Heart left ventricle (tissue), 16 donors: ENCODE data around the gene PKD2. TPM values are rescaled to one million over a fixed set of nuclear protein-coding genes. Genes with fewer than 3 reads are reported as not detected.
A peak's percentile ranks its signal among the peaks of the same experiment; 100 is the strongest.

Experiments
- ATAC-seq, 4 donors: fragments of 200-7000 bp; cut with Tn5 transposase; one replicate each; pipeline ENCODE4 v1.9.1; 2020 to 2022; ENCODE audit warnings: moderate library complexity in 4 of 4, mild to moderate bottlenecking in 3 of 4, moderate number of reproducible peaks in 1 of 4
- DNase-seq, 5 donors: peaks; one replicate each; pipeline ENCODE4 v3.0.0-alpha.2; 2020
- H3K27ac ChIP-seq, 12 donors: fragments of 200-600 bp; sonication (generic) in 4 of 12; one replicate each; pipeline versions ENCODE4 v1.5.0 to v1.8.0; 2016 to 2022; ENCODE audit warnings: mild to moderate bottlenecking in 2 of 12
- H3K27me3 ChIP-seq, 9 donors: fragments of 200-600 bp; sonication (generic) in 2 of 9; one replicate each; pipeline versions ENCODE4 v1.5.1 to v1.8.0; 2016 to 2022; ENCODE audit warnings: mild to moderate bottlenecking in 3 of 9
- H3K36me3 ChIP-seq, 9 donors: fragments of 200-600 bp; sonication (generic) in 2 of 9; one replicate each; pipeline versions ENCODE4 v1.5.0 to v1.8.0; 2018 to 2022; ENCODE audit warnings: mild to moderate bottlenecking in 2 of 9
- H3K4me1 ChIP-seq, 12 donors: fragments of 200-600 bp; sonication (generic) in 4 of 12; one replicate each; pipeline versions ENCODE4 v1.5.0 to v1.8.0; 2016 to 2022; ENCODE audit warnings: mild to moderate bottlenecking in 3 of 12
- H3K4me3 ChIP-seq, 12 donors: fragments of 200-600 bp; sonication (generic) in 4 of 12; one replicate each; pipeline versions ENCODE4 v1.5.0 to v1.8.0; 2017 to 2022; ENCODE audit warnings: mild to moderate bottlenecking in 9 of 12, moderate library complexity in 4 of 12
- H3K9me3 ChIP-seq, 12 donors: fragments of 200-600 bp; sonication (generic) in 4 of 12; one replicate each; pipeline versions ENCODE4 v1.5.0 to v1.8.0; 2016 to 2022; ENCODE audit warnings: mild to moderate bottlenecking in 1 of 12
- CTCF ChIP-seq, 12 donors: fragments of 200-600 bp; sonication (generic) in 4 of 12; IDR thresholded peaks; one replicate each; pipeline versions ENCODE4 v1.5.0 to v1.8.0; 2018 to 2022; ENCODE audit warnings: antibody characterized with exemption in 12 of 12, mild to moderate bottlenecking in 5 of 12
- POLR2A ChIP-seq, 2 donors: fragments of 450-650 bp; IDR thresholded peaks; one replicate each; pipeline ENCODE4 v1.6.1; 2017; ENCODE audit warnings: antibody characterized with exemption in 2 of 2, mild to moderate bottlenecking in 2 of 2, moderate library complexity in 2 of 2
- WGBS, 4 donors: extraction: QIAGEN DNeasy Blood & Tissue Kit in 2 of 4; methylation state at CpG; one replicate each; pipeline versions ENCODE4 v1.1.5 to v1.1.7; 2013 to 2018; 5-methylcytosine and 5-hydroxymethylcytosine counted together
- intact Hi-C, 10 donors: fragments of 100-400 bp; cut with DNase I; formaldehyde crosslinking; loops; one replicate each; pipeline versions ENCODE4 v1.11.1 to v1.14.2; 2022
- polyA plus RNA-seq, 2 donors: library from polyadenylated mRNA; stranded (reverse); fragments of 200-250 nt; gene quantifications; one replicate each; pipeline ENCODE4 v1.2.3, GENCODE V29; 2013
- total RNA-seq, 9 donors: library from RNA; depleted of rRNA in 2 of 9; stranded (reverse); fragments of >200 nt in 2 of 9; fragmentation: NEBNext Ultra II Directional in 3 of 9; extraction: Animal tissue kit (Norgen Biotek cat#: 25700) in 3 of 9; gene quantifications; one replicate each; pipeline versions ENCODE4 v1.1.0 to v1.2.4, GENCODE V29; 2016 to 2023
- donor health status: ischemic (EF 13 %, LVEDD 7.1; RV severe dilation, severe dysfunction).
- donor health status: healthy with polysubstance abuse.
- donor health status: DM: no; HTN: yes; CAD: no.
- donor health status: DM: no; HTN: no; CAD: no.
- donor health status: ischemic (EF 25% LVEDD 6.9; RV normal size, moderate dysfunction).
- donor health status: ischemic (EF 25% LVEDD 5.7; RV mildly dilated, moderate dysfunction).
- donor health status: healthy.
- donor health status: DM: yes; HTN: yes; CAD: no.
- donor health status: ischemic (EF 35%, LVEDD 5.7; RV mildly dilated, moderate dysfunction).
- donor health status: nonischemic (EF 11% LVEDD 7.7; RV severe dilation, severe dysfunction).
- donor health status: DM: yes; HTN: yes; CAD: no.
- donor health status: PGD.
- donor health status: ischemic (EF 29% LVEDD 5.4; RV normal size, mild dysfunction).
- donor health status: nonischemic (EF 23%, LVEDD 6.1; RV moderate dilation, normal function).

PKD2 gene
- total and polyA plus RNA-seq, 11 donors: 6.6 to 26.7 (median 15.1) TPM

GRCh38 chr4:88058295-88058694 is 50.9 kb downstream of the PKD2 start:
- peaks cover 0 to 9% (median 0%) of the 10 kb centered on the region in 12 donors for H3K4me1 ChIP-seq
- intact Hi-C loops: no loop called here
- ATAC-seq (no peak), DNase-seq (no peak)
- 95 to 98% (median 97%) methylated on average over 3 of the region's 3 CpGs for WGBS, 4 donors
- TF ChIP-seq CTCF (IDR thresholded peaks at IDR 0.05): no peak
- no peak for TF ChIP-seq POLR2A (IDR thresholded peaks at IDR 0.05)
- no peak overlapping the region for H3K4me3 ChIP-seq
- H3K36me3 ChIP-seq: peaks cover 0 to 94% (median 60%) of the 10 kb centered on the region in 9 donors
- H3K9me3 ChIP-seq: no peaks in the 10 kb centered on the region
- no peak overlapping the region for H3K27ac ChIP-seq
- H3K27me3 ChIP-seq: no peaks in the 10 kb centered on the region

- DNase-seq (no peak), ATAC-seq (no peak)
- Histone ChIP-seq H3K4me1 (peaks cover 0 to 9% (median 0%) of the 10 kb centered on the region in 12 donors), H3K27ac (no peak overlapping the region), H3K9me3 (no peaks in the 10 kb centered on the region), H3K4me3 (no peak overlapping the region), H3K27me3 (no peaks in the 10 kb centered on the region), H3K36me3 (peaks cover 0 to 96% (median 74%) of the 10 kb centered on the region in 9 donors)
- TF ChIP-seq POLR2A (IDR thresholded peaks at IDR 0.05) (no peak), CTCF (IDR thresholded peaks at IDR 0.05) (no peak)
- WGBS, 4 donors: 33 to 53% (median 39%) methylated on average over 2 of the region's 2 CpGs
- intact Hi-C loops: no loop called here
Observed at GRCh38 chr4:88059766-88060165, 52.3 kb downstream of the PKD2 start.

GRCh38 chr4:88060431-88060830 is 53.0 kb downstream of the PKD2 start:
- intact Hi-C loops: no loop called here
- no peak for DNase-seq
- Histone ChIP-seq H3K27ac (no peak overlapping the region), H3K9me3 (no peaks in the 10 kb centered on the region), H3K36me3 (peaks cover 0 to 96% (median 74%) of the 10 kb centered on the region in 9 donors), H3K4me1 (peaks cover 0 to 9% (median 0%) of the 10 kb centered on the region in 12 donors), H3K27me3 (no peaks in the 10 kb centered on the region), H3K4me3 (no peak overlapping the region)
- TF ChIP-seq POLR2A (IDR thresholded peaks at IDR 0.05): no peak
- no peak for TF ChIP-seq CTCF (IDR thresholded peaks at IDR 0.05)
- ATAC-seq: no peak
- WGBS, 4 donors: 88 to 94% (median 90%) methylated on average over 2 of the region's 2 CpGs

GRCh38 chr4:88062311-88062710 is 54.9 kb downstream of the PKD2 start:
- 63 to 74% (median 67%) methylated on average over 1 of the region's 1 CpG for WGBS, 4 donors
- Histone ChIP-seq H3K27ac (peak overlapping the region in 1 of 12 donors; percentile 7), H3K36me3 (peaks cover 0 to 96% (median 74%) of the 10 kb centered on the region in 9 donors), H3K4me1 (peaks cover 0 to 9% (median 0%) of the 10 kb centered on the region in 12 donors), H3K9me3 (no peaks in the 10 kb centered on the region), H3K27me3 (no peaks in the 10 kb centered on the region), H3K4me3 (no peak overlapping the region)
- ATAC-seq: no peak
- no peak for TF ChIP-seq CTCF (IDR thresholded peaks at IDR 0.05)
- TF ChIP-seq POLR2A (IDR thresholded peaks at IDR 0.05): no peak
- intact Hi-C loops: no loop called here
- no peak for DNase-seq
